ENCODE data around the gene MXD4.

GRCh38 chr4:2305766-2306501 is 44.0 kb upstream of the MXD4 start:
- TF ChIP-seq ELF4 (IDR thresholded peaks at IDR 0.05) (no peak), HDGF (IDR thresholded peaks at IDR 0.05; ENCODE audit: borderline replicate concordance) (no peak), SP1 (IDR thresholded peaks at IDR 0.05) (no peak), FOXM1 (IDR thresholded peaks at IDR 0.05; ENCODE audit: borderline replicate concordance) (no peak), LEF1 (IDR thresholded peaks at IDR 0.05; ENCODE audit: borderline replicate concordance) (no peak), TARDBP (IDR thresholded peaks at IDR 0.05) (no peak), SUZ12 (IDR thresholded peaks at IDR 0.05) (no peak), ARNT (IDR thresholded peaks at IDR 0.05) (no peak), FOXK2 (IDR thresholded peaks at IDR 0.05) (no peak)
